GM23338 (cell line): ENCODE data around the gene ADORA1. TPM values are rescaled to one million over a fixed set of nuclear protein-coding genes. Genes with fewer than 3 reads are reported as not detected.

Experiments used
- ATAC-seq: fragments of 200-7000 bp; cut with Tn5 transposase; 3 replicates; pipeline ENCODE4 v1.9.1; 2020
- DNase-seq: peaks from one replicate; pipeline ENCODE4 v3.0.0-alpha.2; 2015; ENCODE audit warnings: low spot score
- H2AFZ ChIP-seq: fragments of 200-600 bp; sonication (generic); 2 replicates; pipeline ENCODE4 v1.8.0; 2016; ENCODE audit warnings: antibody characterized with exemption, mild to moderate bottlenecking, moderate library complexity
- H3F3A ChIP-seq: fragments of 200-600 bp; sonication (generic); replicated peaks from 2 replicates; pipeline ENCODE4 v1.8.0; 2017; ENCODE audit warnings: antibody characterized with exemption, mixed run types, low read depth
- H3K27ac ChIP-seq: fragments of 200-600 bp; sonication (generic); 2 replicates; pipeline ENCODE4 v1.6.1; 2016; ENCODE audit warnings: low read depth
- H3K27me3 ChIP-seq: fragments of 200-600 bp; sonication (generic); 2 replicates; pipeline ENCODE4 v1.8.0; 2016; ENCODE audit warnings: mild to moderate bottlenecking, mixed run types, moderate library complexity; ENCODE audit not compliant: insufficient read depth
- H3K36me3 ChIP-seq: fragments of 200-600 bp; sonication (generic); 2 replicates; pipeline ENCODE4 v1.8.0; 2016; ENCODE audit warnings: mild to moderate bottlenecking; ENCODE audit not compliant: insufficient read depth
- H3K4me1 ChIP-seq: fragments of 200-600 bp; sonication (generic); 2 replicates; pipeline ENCODE4 v1.8.0; 2016; ENCODE audit warnings: mild to moderate bottlenecking, moderate library complexity; ENCODE audit not compliant: insufficient read depth
- H3K4me2 ChIP-seq: fragments of 200-600 bp; sonication (generic); 2 replicates; pipeline ENCODE4 v1.7.1; 2017; ENCODE audit warnings: mixed run types
- H3K4me3 ChIP-seq: fragments of 200-600 bp; sonication (generic); 2 replicates; pipeline ENCODE4 v1.6.1; 2016; ENCODE audit warnings: mixed run types
- H3K79me2 ChIP-seq: fragments of 200-600 bp; sonication (generic); replicated peaks from 2 replicates; pipeline ENCODE4 v1.8.0; 2017; ENCODE audit warnings: mild to moderate bottlenecking; ENCODE audit not compliant: insufficient read depth
- H3K9me2 ChIP-seq: fragments of 200-600 bp; sonication (generic); 2 replicates; pipeline ENCODE4 v1.8.0; 2017; ENCODE audit not compliant: insufficient read depth
- H4K20me1 ChIP-seq: fragments of 200-600 bp; sonication (generic); replicated peaks from 2 replicates; pipeline ENCODE4 v1.8.0; 2017; ENCODE audit warnings: mild to moderate bottlenecking; ENCODE audit not compliant: insufficient read depth
- H3K27ac Mint-ChIP-seq: 2 replicates; pipeline ENCODE4 v1.8.0; 2020; ENCODE audit warnings: inconsistent platforms, mild to moderate bottlenecking, moderate library complexity, mixed read lengths
- H3K27me3 Mint-ChIP-seq: 3 replicates; pipeline ENCODE4 v1.8.0; 2022; ENCODE audit warnings: low read depth, mild to moderate bottlenecking, moderate library complexity, mixed read lengths, inconsistent platforms; ENCODE audit not compliant: insufficient read depth, poor library complexity
- H3K36me3 Mint-ChIP-seq: 3 replicates; pipeline ENCODE4 v1.8.0; 2021; ENCODE audit warnings: low read depth, mild to moderate bottlenecking, inconsistent platforms, moderate library complexity, mixed read lengths
- H3K4me1 Mint-ChIP-seq: 3 replicates; pipeline ENCODE4 v1.8.0; 2020; ENCODE audit warnings: mild to moderate bottlenecking, inconsistent platforms, mixed read lengths
- H3K4me3 Mint-ChIP-seq: 3 replicates; pipeline ENCODE4 v1.8.0; 2021; ENCODE audit warnings: moderate library complexity, mild to moderate bottlenecking, inconsistent platforms, mixed read lengths
- H3K9me3 Mint-ChIP-seq: 3 replicates; pipeline ENCODE4 v1.8.0; 2020; ENCODE audit warnings: moderate library complexity, mild to moderate bottlenecking, inconsistent platforms, mixed read lengths
- CREB1 ChIP-seq: fragments of 250-450 bp; sonication (Bioruptor Pico); IDR thresholded peaks from 2 replicates; pipeline ENCODE4 v1.5.0; 2020; ENCODE audit warnings: low read depth, mild to moderate bottlenecking, moderate library complexity
- CTCF ChIP-seq, 2 experiments: fragments of 200-600 bp in 1 of 2; sonication (generic) in 1 of 2; conservative IDR thresholded peaks; 2 replicates each; pipeline versions ENCODE4 v1.5.1 to v1.6.1; 2016 to 2017; ENCODE audit warnings: antibody characterized with exemption in 2 of 2, low read depth in 2 of 2, mild to moderate bottlenecking in 2 of 2, moderate library complexity in 1 of 2
- ETS1 ChIP-seq: IDR thresholded peaks from 2 replicates; pipeline ENCODE4 v1.6.1; 2016; ENCODE audit warnings: antibody characterized with exemption
- EZH2 ChIP-seq: fragments of 200-600 bp; sonication (generic); IDR thresholded peaks from one replicate; pipeline ENCODE4 v1.8.0; 2017; ENCODE audit warnings: antibody characterized with exemption, mild to moderate bottlenecking, low read depth; ENCODE audit not compliant: unreplicated experiment
- EZH2phosphoT487 ChIP-seq: fragments of 200-600 bp; sonication (generic); IDR thresholded peaks from one replicate; pipeline ENCODE4 v1.8.1; 2018; ENCODE audit warnings: antibody characterized with exemption; ENCODE audit not compliant: unreplicated experiment
- JUNB ChIP-seq: IDR thresholded peaks from one replicate; pipeline ENCODE4 v1.6.1; 2016; ENCODE audit warnings: antibody characterized with exemption; ENCODE audit not compliant: unreplicated experiment
- NANOG ChIP-seq: IDR thresholded peaks from 2 replicates; pipeline ENCODE4 v1.6.1; 2016; ENCODE audit warnings: antibody characterized with exemption, borderline replicate concordance
- POLR2AphosphoS5 ChIP-seq: IDR thresholded peaks from 2 replicates; pipeline ENCODE4 v1.6.1; 2016; ENCODE audit warnings: antibody characterized with exemption, low read depth
- REST ChIP-seq: IDR thresholded peaks from one replicate; pipeline ENCODE4 v1.6.1; 2018; ENCODE audit warnings: antibody characterized with exemption; ENCODE audit not compliant: unreplicated experiment
- STAT1 ChIP-seq: IDR thresholded peaks from one replicate; pipeline ENCODE4 v1.6.1; 2016; ENCODE audit warnings: antibody characterized with exemption; ENCODE audit not compliant: unreplicated experiment
- ZNF114 ChIP-seq: fragments of 250-450 bp; sonication (Bioruptor Pico); IDR thresholded peaks from 2 replicates; pipeline ENCODE4 v1.5.0; 2020; ENCODE audit warnings: mild to moderate bottlenecking, moderate library complexity
- ZNF331 ChIP-seq: fragments of 250-450 bp; sonication (Bioruptor Pico); IDR thresholded peaks from 2 replicates; pipeline ENCODE4 v1.5.0; 2020; ENCODE audit warnings: low read depth, mild to moderate bottlenecking, moderate library complexity
- polyA plus RNA-seq: library from polyadenylated mRNA; unstranded; fragments of >200 nt; fragmentation: Nextera tagmentation; extraction: Ambion mirVana; gene quantifications from 2 replicates; pipeline ENCODE4 v1.2.1, GENCODE V29; 2016
- total RNA-seq: library from RNA; depleted of rRNA; stranded (reverse); fragments of >200 nt; shearing (Covaris generic); gene quantifications from 2 replicates; pipeline ENCODE4 v1.2.3, GENCODE V29; 2014

Gene ADORA1
- total and polyA plus RNA-seq, 2 experiments from 2014 or later = 0.63 to 1.8 TPM

- H3K4me1 Mint-ChIP-seq = peaks cover 81% of the 10 kb centered on the region
- no peak overlapping the region for H3K27ac Mint-ChIP-seq
These were observed 21.1 kb downstream of the ADORA1 start for GRCh38 chr1:203148579-203148978.

GRCh38 chr1:203149188-203149840 lies 21.8 kb downstream of the ADORA1 start:
- no peaks in the 10 kb centered on the region for H3K36me3 Mint-ChIP-seq
- no peaks in the 10 kb centered on the region for H3K9me3 Mint-ChIP-seq
- H3K27me3 Mint-ChIP-seq = peaks cover 15% of the 10 kb centered on the region
- no peak overlapping the region for H3K4me3 Mint-ChIP-seq
- Histone ChIP-seq H3K4me1 (peaks cover 53% of the 10 kb centered on the region), H3K27me3 (no peaks in the 10 kb centered on the region), H3K9me2 (no peaks in the 10 kb centered on the region), H3K4me3 (no peak overlapping the region), H3K4me2 (no peak overlapping the region), H2AFZ (0 out of 2 replicates have a peak overlapping the region, but pooled peaks have one; percentile 28), H3F3A (no peaks in the 10 kb centered on the region), H3K36me3 (no peaks in the 10 kb centered on the region), H3K27ac (no peak overlapping the region), H3K79me2 (no peaks in the 10 kb centered on the region), H4K20me1 (no peaks in the 10 kb centered on the region)
- ATAC-seq (no peak), DNase-seq (no peak)
- H3K4me1 Mint-ChIP-seq = peaks cover 86% of the 10 kb centered on the region
- peak overlapping the region; percentile 79; the same call in 1 of the 2 replicates for H3K27ac Mint-ChIP-seq
- TF ChIP-seq ZNF114 (CRISPR knock-in tag) (no peak), REST (no peak), EZH2phosphoT487 (no peak), STAT1 (no peak), CREB1 (no peak), CTCF (conservative IDR thresholded peaks at IDR 0.05; ENCODE audit: low read depth in 2 of 2) (no peak), POLR2AphosphoS5 (no peak), EZH2 (no peak), JUNB (no peak), ZNF331 (CRISPR knock-in tag) (no peak), NANOG (no peak), ETS1 (no peak)

More at GRCh38 chr1:203148579-203148978, 21.1 kb downstream of the ADORA1 start:
- no peak overlapping the region for H3K27ac ChIP-seq
- H3K4me1 ChIP-seq = peaks cover 45% of the 10 kb centered on the region
- Mint-ChIP-seq H3K9me3 (peaks cover under 1% of the 10 kb centered on the region; the same call in 1 of the 3 replicates), H3K4me3 (no peak overlapping the region), H3K36me3 (no peaks in the 10 kb centered on the region), H3K27me3 (peaks cover 12% of the 10 kb centered on the region)
- no peaks in the 10 kb centered on the region for H4K20me1 ChIP-seq
- TF ChIP-seq ZNF114 (CRISPR knock-in tag) (no peak), STAT1 (no peak)
- no peaks in the 10 kb centered on the region for H3K9me2 ChIP-seq
- no peaks in the 10 kb centered on the region for H3K27me3 ChIP-seq
- ATAC-seq (no peak), DNase-seq (no peak)
- H3K79me2 ChIP-seq = no peaks in the 10 kb centered on the region
- no peak overlapping the region for H3K4me3 ChIP-seq
- H3F3A ChIP-seq = no peaks in the 10 kb centered on the region
- no peaks in the 10 kb centered on the region for H3K36me3 ChIP-seq
- H3K4me2 ChIP-seq = no peak overlapping the region
- peak overlapping the region; percentile 64; the same call in 1 of the 2 replicates for H2AFZ ChIP-seq
